NCI-H510A (cell line): ENCODE data around the gene ZNF394.
A peak's percentile ranks its signal among the peaks of the same experiment; 100 is the strongest.
"Not testable (repeated sequence)": the region's sequence is repeated elsewhere in the genome, so short reads cannot be mapped to it uniquely, and the experiment has no call there.

Source experiments
- DNase-seq: peaks from one replicate; lab custom pipeline; 2025; lab: John Stamatoyannopoulos, UW

Gene ZNF394

DNA sequence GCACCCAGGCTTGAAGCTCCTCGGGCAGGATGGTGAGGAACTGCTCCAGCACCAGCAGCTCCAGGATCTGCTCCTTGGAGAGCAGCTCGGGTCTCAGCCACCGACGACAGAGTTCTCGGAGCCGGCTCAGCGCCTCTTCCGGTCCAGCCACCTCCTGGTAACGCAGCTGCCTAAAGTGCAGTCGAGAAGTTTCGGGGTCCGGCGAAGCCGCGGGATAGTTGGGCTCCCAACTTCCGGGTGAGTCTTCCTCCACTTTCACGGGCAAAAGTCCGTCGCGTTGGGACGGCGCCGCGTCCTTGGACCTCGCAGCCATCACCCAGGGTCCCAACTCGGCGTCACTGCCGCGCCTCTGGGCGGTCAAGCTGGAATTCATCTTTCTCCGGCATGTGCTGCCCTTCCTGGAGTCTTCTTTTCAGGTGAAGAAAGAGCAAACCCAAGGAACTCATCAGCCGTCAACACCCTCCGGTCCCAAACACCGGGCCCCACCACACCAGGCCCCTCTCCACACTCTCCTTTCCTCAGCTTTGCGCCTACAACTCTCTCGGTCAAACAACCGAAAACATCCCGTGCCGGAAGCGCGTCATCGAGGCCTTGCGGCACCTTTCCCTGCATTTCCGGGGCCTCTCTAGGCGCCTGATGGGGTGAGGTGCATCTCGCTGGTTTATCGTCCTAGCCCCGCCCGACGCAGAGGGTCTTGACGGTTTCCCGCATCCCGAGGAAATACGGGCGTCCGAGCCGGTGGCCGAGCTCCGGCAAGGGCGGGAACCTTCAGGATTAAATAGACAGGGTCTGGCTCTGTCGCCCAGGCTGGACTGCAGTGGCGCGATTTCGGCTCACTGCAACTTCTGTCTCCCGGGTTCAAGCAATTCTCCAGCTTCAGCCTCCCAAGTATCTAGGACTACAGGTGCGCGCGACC, at the start of gene ZNF394:
Gene ZNF394, minus strand, starts transcription at position 561 of the 916 bp plus-strand sequence. Its CDS starts 188 bp downstream, at position 373.
- peak; percentile 70 for DNase-seq

DNA sequence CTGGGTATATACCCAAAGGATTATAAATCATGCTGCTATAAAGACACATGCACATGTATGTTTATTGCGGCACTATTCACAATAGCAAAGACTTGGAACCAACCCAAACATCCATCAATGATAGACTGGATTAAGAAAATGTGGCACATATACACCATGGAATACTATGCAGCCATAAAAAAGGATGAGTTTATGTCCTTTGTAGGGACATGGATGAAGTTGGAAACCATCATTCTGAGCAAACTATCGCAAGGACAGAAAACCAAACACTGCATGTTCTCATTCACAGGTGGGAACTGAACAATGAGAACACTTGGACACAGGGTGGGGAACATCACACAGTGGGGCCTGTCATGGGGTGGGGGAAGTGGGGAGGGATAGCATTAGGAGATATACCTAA, 49.5 kb upstream of the ZNF394 start:
- not testable (repeated sequence) for DNase-seq

DNA sequence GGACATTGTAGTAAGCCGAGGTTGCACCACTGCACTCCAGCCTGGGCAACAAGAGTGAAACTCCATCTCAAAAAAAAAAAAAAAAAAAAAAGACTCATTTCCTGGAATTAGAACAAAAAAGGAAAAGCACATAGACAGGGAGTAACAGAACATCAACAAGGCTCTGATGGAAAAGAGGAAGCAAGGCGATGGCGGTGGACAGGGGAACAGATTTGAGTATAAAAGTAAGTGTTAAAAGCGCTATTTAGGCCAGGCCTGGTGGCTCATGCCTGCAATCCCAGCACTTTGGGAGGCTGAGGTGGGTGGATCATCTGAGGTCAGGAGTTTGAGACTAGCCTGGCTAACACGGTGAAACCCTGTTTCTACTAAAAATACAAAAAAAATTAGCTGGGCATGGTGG, 45.2 kb upstream of the ZNF394 start:
- DNase-seq: not testable (repeated sequence)

DNA sequence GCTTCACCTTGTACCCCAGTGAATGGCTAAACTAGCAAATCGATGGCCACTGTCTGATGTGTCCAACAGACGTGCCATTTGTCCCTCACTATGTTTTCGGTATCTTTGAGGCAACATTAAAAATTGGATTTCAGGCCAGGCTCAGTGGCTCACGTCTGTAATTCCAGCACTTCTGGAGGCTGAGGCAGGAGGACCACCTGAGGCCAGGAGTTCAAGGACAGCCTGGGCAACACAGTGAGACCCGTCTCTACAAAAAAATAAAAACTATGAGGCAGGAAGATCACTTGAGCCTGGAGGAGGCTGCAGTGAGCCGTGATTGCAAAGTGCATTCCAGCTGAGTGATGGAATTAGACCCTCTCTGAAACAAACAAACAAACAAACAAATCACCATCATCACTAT, 43.8 kb upstream of the ZNF394 start:
- no peak for DNase-seq

DNA sequence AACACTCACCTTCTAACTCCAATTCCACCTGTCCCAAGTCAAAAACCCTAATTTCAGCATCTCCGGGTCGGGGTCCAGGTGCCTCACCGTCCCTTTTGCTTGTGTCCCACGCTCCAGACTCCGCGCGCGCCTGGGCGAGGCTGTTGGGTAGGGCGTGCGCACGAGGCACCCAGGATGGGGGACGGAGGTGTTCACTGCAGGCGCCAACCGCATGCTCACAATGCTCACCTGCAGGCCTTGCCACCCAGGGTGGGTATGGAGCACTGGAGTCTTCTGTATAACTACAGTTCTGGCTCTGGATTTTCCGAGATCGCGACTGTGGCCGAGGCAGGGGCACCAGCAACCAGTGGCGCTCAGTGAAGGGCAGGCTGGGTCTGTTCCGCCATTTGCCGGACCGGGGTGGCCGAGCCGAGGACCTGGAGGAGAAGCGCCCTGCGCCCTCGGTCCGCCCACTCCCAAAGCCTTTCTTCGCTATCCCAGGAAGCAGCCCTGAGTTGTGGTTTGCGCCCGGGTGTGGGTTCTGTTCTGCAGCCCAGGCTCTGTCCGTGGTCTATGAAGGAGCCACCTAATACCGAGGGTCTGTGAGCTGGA, 43.1 kb upstream of the ZNF394 start:
- no peak for DNase-seq

DNA sequence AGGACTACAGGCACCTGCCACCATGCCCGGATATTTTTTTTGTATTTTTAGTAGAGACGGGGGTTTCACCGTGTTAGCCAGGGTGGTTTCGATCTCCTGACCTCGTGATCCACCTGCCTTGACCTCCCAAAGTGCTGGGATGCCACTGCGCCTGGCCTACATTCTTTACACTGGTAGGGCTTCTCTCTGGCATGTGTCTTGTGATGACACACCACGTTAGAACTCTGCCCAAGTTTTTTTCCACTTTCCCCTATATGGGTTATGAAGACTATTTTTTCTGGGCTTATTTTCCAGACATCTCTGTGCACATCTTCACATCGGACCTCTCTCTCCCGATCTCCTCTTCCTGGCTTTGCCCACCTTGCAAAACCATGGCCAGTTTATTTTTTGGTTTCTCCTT, 41.1 kb upstream of the ZNF394 start:
- no peak for DNase-seq

DNA sequence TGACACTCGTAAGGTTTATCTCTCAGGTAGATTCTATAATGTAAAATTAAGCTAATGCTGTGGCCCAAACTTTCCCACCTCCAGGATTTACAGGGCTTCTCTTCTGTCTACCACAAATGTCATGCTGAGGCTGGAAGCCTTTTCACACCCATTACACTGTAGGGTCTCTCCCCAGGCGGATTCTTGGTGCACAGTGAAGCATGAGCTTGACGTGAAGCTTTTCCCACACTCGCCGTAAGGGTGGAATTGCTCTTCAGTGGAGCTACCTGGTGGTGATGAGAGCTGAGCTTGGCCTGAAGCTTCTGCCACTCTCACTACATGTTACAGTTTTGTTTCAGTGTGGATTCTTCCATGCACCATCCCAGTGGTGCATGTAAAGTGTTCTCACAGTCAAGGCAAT, 40.5 kb upstream of the ZNF394 start:
- DNase-seq: no peak

DNA sequence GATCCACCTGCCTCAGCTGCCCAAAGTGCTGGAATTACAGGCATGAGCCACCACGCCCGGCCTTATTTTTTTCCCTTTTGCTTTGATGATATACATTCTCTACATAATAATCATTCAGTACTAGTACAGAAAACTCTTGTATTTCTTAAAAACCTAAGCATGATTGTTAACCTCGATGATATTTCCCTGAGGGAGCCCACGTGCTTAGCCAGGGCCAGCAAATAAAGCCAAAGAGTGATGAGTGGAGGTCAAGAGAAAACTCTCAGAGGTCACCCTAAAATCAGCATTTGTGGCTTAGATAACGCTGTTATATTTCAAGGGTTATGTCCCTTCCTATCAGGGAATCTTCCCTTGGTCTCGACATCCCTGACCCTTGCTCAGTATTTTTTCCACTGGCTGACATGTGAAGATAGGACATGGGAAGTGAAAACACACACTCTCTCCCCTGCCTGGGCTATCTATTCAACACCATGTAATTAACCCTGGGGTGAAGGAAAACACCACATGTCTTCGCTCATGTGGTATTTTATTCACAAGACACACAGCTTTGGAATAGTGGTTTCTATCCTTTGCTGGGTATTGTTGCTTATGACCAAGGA, 39.2 kb upstream of the ZNF394 start:
- DNase-seq: no peak

DNA sequence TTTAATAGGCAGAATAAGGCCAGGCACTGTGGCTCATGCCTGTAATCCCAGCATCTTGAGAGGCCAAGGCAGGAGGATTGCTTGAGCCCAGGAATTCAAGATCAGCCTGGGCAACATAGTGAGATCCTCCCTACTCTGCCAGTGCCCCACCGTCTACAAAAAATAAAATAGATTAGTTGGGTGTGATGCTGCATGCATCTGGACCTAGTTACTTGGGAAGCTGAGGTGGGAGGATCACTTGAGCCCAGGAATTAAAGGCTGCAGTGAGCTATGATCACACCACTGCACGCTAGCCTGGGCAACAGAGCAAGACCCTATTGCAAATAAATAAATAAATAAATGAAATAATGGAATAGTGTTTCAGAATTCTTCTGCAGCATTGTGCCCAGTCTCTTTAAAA, 35.6 kb upstream of the ZNF394 start:
- no peak for DNase-seq

DNA sequence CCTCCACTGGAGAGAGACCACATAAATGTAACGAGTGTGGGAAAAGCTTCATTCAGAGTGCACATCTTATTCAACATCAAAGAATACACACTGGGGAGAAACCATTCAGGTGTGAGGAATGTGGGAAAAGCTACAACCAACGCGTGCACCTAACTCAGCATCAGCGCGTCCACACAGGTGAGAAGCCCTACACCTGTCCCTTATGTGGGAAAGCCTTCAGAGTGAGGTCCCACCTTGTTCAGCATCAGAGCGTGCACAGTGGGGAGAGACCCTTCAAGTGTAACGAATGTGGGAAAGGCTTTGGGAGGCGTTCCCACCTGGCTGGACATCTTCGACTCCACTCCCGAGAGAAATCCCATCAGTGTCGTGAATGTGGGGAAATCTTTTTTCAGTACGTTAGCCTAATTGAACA, 31.3 kb upstream of the ZNF394 start:
- no peak for DNase-seq

DNA sequence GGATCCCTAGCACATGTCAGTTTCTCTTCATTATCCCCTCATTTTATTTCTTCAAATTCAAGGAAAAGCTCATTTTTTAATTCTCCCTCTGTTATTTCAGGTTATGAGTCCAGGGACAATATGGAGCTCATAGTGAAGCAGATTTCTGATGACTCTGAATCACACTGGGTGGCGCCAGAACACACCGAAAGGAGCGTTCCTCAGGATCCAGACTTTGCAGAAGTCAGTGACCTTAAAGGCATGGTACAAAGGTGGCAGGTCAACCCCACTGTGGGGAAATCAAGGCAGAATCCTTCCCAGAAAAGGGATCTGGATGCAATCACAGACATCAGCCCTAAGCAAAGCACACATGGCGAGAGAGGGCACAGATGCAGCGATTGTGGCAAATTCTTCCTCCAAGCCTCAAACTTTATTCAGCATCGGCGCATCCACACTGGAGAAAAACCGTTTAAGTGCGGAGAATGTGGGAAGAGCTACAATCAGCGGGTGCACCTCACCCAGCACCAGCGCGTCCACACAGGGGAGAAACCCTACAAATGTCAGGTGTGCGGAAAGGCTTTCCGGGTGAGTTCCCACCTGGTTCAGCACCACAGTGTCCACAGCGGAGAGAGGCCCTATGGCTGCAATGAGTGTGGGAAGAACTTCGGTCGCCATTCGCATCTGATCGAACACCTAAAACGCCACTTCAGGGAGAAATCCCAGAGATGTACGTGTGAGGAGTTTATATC, 25.8 kb upstream of the ZNF394 start:
- no peak for DNase-seq

DNA sequence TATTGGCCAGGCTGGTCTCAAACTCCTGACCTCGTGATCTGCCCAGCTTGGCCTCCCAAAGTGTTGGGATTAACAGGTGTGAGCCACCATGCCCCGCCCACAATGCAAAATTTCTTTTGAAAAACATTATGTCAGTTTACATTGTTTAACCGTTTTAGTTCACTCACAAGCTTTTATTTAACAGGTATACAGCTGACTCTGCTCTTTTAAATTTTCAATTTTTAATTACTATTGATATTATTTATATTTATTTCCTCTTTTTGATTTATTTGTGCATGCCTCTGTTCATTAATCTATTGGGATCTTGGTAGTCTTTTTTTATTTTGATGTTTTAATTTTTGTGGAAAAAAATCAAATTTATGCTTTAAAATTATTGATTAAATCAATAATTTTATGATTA, 21.3 kb upstream of the ZNF394 start:
- no peak for DNase-seq

DNA sequence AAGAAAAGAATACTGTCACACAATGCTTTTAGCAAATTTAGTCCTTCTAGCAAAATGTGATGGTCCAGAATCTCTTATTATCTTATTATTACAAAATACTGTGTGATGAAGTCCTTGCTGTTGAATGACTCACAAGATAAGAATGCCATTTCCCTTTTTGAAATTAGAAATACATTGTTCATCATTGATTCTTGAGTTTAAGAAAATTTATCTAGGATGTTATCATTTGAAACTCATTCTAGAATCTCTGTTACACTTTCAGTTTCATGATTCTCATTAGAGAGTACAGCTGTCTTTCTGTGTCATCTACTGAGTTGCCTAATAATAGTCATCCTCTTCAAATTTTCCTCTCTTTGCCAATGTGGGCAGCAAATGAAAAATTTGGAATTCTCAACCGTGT, 14.0 kb upstream of the ZNF394 start:
- no peak for DNase-seq

DNA sequence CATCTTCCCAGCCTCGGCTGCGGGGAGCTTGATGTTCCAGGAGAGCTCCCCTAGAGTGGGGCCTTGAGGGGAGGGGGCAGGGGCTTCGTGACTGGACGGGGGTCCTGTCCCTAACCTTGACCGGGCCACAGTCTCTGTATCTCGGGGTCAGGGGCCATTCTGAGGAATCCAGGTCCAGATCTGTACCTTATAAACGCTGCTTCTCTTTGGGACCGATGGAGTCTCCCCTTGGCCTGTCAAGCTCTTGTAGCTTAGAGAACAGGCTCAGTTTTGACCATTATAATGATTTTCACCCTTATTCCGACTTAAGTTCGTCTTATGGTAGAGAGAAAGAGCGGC, 5.2 kb upstream of the ZNF394 start:
- no peak for DNase-seq

DNA sequence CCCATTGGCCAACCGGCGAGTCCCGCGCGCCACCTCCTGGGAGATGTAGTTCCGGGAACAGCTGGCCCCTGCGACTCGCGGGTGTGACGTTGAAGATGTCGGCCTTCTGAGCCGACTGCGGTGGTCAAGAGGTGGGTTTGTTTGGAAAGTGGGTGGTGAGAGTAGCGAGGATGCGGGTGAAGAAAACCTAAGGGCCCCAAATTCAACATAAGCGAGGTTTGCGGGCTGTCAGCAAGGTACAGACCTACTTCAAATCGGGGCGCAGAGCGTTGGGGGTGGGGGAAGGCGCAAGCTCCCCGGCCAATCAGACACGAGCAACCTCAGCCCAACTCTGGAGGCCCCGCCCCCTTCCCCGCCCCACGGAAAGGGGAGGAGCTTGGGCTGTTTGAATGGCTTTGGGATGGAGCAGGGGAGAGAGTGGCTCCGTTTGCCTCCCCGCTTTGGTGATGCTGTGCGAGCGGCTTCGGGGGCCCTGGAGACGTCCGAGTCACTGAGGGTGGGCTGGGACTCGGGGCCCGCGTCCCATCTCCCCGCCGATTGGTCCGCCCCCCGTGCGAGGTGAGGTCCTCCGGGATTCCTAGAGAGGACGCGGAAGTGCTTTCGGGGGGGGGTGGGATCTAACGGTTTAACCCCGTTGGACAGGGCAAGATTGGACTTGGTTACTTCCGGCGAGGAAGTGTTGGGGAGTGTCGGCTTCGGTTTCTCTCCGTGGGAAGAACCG, 4.7 kb upstream of the ZNF394 start, which contains the start of gene ZKSCAN5:
Gene ZKSCAN5, plus strand, starts transcription at position 60 of the 721 bp plus-strand sequence. CDS start 1,383 bp downstream, outside the sequence.
- DNase-seq: peak; percentile 83

DNA sequence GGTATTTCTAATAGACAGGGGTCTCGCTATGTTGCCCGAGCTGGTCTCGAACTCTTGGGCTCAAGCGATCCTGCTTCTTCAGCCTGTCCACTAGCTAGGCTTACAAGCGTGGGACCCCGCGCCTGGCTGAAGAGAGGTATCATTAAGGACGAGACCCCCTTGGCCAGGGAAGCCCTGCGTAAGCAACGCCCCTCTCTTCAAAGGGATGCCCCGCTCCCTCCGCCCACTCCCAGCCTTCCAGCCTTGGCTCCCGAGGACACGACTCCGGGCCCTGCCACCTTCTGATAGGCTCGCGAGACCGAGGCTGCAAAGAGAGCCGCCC, 4.2 kb upstream of the ZNF394 start:
- DNase-seq: peak; percentile 88

DNA sequence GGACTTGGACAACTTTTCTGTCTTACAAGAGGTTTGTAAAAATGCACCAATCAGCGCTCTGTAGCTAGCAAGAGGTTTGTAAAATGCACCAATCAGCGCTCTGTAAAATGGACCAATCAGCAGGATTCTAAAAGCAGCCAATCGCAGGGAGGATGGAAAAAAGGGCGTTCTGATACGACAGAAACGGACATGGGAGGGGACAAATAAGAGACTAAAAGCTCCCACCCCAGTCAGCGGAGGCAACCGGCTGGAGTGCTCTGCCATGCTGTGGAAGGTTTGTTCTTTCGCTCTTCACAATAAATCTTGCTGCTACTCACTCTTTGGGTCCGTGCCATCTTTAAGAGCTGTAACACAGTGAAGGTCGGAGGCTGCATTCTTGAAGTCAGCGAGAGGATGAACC, 1.2 kb upstream of the ZNF394 start:
- DNase-seq: not testable (repeated sequence)

DNA sequence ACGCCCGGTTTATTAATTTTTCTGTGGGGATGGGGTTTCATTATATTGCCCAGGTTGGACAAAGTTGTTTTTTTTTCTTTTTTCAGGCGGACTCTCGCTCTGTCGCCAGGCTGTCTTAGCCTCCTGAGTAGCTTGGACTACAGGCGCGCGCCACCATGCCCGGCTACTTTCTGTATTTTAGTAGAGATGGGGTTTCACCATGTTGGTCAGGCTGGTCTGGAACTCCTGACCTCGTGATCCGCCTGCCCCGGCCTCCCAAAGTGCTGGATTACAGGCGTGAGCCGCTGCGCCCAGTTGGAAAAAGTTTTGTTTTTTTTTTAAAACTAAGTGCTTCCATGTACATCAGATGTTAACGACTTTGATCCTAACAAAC, 542 bp upstream of the ZNF394 start:
- DNase-seq: no peak

DNA sequence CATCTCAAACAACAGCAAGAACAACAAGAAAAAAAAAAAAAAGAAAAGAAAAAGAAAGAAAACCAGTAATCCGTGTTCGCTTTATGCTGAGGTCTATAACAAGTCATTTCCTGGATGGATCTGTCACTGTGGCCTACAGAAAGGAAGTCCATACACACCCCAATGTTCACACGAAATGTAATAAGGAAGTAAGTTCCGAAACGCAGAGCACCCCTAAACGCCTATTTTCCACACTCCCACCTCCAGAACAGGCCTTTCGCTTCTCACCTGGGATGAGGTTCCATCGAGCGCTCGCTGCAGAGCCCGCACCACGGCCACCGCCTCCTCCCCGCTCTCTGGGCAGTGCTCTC, 735 bp downstream of the ZNF394 start:
- DNase-seq: no peak

DNA sequence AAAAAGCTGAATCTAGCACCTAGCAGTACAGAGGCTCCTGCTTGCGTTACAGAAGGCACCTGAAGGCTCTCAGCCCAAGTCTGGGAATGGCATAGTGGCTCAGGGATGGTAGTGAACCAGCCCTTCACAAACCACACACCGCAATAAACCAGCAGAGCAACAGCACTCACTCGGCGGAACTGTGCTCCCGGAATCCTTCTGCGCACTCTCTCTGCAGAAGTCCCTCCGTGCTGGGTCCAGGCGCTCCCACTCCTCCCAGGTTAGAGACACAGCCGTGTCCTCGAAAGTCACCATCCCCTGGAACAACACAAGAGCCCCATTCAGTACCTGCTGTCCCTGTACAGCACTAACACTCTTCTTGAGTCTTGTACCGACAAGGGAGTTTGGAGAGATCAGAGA, 1.5 kb downstream of the ZNF394 start:
- DNase-seq: no peak

DNA sequence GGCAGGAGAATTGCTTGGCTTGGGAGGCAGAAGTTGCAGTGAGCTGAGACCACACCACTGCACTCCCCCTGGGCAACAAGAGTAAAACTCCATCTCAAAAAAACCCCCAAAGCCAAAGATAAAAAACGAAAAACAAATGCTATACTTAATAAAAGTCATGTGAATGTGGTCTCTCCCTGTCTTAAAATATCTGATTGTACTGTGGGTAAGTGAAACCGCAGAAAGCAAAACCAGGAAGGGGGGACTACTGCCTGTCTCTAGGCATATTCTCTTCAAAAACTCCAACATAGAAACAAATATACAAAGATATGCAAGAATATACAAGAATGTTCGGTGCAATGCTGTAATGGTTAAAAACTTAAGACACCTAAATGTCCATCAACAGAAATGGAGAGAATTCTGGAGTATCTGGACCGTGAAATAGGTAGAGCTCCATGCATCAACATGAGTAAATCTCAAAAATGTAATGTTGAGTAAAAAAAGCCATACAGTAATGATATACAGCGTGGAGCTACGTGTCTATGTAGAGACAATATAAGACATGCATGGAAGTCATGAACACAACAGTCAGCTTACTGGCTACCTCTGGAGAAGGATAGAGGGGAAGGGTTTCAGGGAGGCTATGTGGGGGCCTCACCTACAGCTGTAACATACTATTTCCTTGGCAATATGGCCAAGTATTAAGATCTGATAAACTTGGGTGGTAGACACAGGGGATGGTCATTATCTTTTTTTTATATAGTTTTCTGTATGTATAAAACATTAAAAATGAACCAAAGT, 2.1 kb downstream of the ZNF394 start:
- no peak for DNase-seq
